Measurements from ENCODE around the gene CAVIN3.

CAVIN3 gene

DNA sequence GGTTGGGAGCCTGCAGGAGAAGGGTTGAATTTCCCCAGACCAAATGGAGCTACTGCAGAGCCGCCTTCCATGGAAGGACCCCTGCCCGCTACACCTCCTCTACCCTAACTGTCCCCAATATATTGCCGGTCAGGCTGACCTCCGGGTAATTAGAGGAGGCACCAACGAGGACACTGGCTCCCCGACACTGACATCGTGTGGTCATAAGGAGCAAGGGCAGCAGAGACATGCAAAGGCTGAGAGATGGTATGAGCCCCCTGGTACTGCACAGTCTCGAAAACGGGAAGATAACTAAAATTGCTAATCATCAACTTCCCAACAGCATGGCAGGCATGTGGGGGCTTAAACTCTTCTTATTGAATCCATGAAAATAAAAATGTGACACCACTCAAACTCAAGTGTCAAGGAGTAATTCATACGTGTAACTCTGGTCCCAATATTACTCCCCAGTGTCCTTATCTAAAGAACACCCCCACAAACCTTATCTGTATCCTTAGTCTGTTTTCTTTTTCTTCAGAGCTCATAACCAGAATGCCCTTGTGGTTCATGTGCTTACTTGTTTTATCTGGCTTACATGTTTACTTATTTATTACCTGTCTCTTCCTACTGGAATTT lies 4.4 kb downstream of the CAVIN3 start:
- TF ChIP-seq, protein P1, sequence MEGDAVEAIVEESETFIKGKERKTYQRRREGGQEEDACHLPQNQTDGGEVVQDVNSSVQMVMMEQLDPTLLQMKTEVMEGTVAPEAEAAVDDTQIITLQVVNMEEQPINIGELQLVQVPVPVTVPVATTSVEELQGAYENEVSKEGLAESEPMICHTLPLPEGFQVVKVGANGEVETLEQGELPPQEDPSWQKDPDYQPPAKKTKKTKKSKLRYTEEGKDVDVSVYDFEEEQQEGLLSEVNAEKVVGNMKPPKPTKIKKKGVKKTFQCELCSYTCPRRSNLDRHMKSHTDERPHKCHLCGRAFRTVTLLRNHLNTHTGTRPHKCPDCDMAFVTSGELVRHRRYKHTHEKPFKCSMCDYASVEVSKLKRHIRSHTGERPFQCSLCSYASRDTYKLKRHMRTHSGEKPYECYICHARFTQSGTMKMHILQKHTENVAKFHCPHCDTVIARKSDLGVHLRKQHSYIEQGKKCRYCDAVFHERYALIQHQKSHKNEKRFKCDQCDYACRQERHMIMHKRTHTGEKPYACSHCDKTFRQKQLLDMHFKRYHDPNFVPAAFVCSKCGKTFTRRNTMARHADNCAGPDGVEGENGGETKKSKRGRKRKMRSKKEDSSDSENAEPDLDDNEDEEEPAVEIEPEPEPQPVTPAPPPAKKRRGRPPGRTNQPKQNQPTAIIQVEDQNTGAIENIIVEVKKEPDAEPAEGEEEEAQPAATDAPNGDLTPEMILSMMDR (conservative IDR thresholded peaks at IDR 0.05), result peak; percentile 93
- TF ChIP-seq ZFX (IDR thresholded peaks at IDR 0.05), result no peak

DNA sequence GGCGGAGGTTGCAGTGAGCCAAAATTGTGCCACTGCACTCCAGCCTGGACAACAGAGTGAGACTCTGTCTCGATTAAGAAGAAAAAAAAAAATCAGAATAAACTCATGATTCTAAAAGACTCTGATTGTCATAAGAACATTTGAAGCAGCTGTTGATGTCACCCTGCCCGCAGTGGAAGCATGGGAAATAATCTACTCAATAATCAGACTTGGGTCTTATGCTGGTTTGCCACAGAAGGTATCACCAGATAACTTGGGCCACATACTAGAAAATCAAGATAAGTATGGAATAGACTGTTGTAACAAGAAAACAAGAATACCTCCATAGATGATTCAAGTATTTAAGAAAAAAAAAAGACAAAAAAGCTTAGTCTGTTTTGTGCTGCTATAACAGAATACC lies 8.2 kb downstream of the CAVIN3 start:
- no peak for TF ChIP-seq ZFX (IDR thresholded peaks at IDR 0.05)
- TF ChIP-seq, protein P1 (conservative IDR thresholded peaks at IDR 0.05), result no peak
- H3K27ac ChIP-seq, result no peak overlapping the region

More for the DNA sequence above, 4.4 kb downstream of the CAVIN3 start:
- H3K27ac ChIP-seq, result no peak overlapping the region

DNA sequence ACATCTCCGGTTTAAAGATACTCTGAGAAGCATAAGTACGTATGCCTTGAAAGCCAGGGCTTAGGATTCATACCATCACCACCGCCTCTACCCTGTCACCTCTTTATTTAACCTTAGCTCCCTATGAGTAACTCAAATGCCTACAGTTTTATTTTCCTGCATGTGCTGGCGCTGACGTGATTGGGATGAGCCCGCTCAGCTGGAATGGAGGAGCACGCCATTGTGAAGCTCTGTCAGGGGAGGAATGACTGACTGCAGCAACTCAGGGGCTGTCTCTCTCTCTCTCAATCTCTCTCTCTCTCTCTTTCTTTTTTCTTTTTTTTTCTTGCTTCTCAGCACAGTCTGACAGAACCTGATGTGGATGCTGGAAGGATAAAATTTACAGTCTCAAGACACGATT lies 12.4 kb downstream of the CAVIN3 start:
- no peak overlapping the region for H3K27ac ChIP-seq
- TF ChIP-seq ZFX (IDR thresholded peaks at IDR 0.05), result no peak
- TF ChIP-seq, protein P1 (conservative IDR thresholded peaks at IDR 0.05), result no peak

DNA sequence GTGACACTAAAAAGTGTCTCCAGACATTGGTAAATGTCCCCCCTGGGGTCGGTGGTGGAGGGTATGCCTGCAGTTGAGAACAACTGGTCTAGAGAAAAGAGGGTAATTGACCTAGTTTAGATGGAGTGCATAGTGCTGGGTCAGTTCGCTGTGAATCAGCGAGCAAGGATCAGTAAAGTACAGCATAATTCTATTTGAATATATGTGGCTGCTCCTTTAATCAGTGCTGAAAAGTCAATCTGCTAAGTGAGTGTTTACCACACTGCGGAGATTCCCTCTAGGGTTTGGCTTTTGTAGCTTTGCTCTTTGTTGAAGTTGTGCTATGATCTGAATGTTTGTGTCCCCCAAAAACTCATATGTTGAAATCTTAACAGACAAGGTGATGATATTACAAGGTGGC lies 15.0 kb downstream of the CAVIN3 start:
- no peak overlapping the region for H3K27ac ChIP-seq

DNA sequence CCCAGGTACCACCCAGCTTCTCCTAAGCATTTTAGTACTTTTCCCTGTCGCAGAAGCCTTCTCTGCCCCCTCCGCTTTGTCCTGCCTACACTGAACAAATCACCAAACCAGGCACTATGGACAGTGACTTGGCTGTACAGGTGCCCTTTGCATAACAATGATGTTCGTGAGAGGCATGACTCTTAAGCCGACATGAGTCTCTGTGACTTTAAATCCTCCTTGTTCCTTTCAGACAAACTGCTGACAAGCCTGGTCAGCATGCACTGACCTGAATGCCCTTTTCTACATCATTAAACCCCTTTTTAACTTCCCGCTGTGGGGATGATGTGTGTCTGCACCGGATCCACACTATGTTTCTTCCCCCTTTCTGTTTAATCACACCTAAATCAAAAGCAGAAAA lies 16.6 kb downstream of the CAVIN3 start:
- TF ChIP-seq, protein P1 (conservative IDR thresholded peaks at IDR 0.05), result no peak
- no peak for TF ChIP-seq ZFX (IDR thresholded peaks at IDR 0.05)

More for the DNA sequence above, 15.0 kb downstream of the CAVIN3 start:
- TF ChIP-seq ZFX (IDR thresholded peaks at IDR 0.05), result no peak
- TF ChIP-seq, protein P1 (conservative IDR thresholded peaks at IDR 0.05), result no peak

DNA sequence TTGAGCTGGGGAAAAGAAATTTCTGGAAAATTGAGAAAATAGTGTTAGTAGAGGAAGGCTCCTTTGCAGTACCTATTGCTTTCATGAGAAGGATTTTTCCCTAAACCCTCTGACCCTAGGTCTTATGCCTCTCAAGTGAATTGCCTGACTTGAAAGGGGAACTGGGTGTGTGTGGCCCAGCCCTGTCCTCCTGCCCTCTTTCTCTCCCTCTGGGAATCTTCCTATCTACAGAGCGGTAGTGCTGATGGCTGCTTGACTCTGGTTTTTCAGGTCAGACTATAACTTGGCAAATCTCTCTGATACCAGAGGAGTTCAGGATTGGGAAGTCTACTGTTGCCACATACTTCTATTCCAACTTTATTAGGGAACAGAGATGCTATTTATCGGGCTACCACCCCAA lies 19.2 kb downstream of the CAVIN3 start:
- TF ChIP-seq, protein P1 (conservative IDR thresholded peaks at IDR 0.05), result no peak
- TF ChIP-seq ZFX (IDR thresholded peaks at IDR 0.05), result no peak
- no peak overlapping the region for H3K27ac ChIP-seq

More for the DNA sequence above, 16.6 kb downstream of the CAVIN3 start:
- no peak overlapping the region for H3K27ac ChIP-seq

DNA sequence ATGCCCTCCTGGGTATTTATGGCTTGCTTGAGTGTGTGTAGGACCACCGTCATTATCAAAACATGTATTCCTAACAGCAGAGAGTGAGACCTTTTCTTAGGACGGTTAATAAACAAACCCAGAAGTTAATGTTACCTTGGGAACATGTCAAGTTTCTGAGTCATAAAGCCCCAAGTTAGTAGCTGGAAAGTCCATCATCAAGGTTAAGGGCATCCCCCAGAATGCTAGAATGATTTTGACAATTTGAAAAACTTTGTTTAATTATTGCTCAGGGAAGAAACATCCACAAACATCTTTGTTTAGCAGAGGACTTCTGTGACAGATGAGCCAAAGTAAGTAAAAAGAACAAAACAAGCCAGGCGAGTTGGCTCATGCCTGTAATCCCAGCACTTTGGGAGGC lies 20.0 kb downstream of the CAVIN3 start:
- no peak for TF ChIP-seq ZFX (IDR thresholded peaks at IDR 0.05)
- TF ChIP-seq, protein P1 (conservative IDR thresholded peaks at IDR 0.05), result no peak
- no peak overlapping the region for H3K27ac ChIP-seq
